H1 (cell line): ENCODE data around the gene IRF2BP1. TPM values are rescaled to one million over a fixed set of nuclear protein-coding genes. Genes with fewer than 3 reads are reported as not detected.
A peak's percentile ranks its signal among the peaks of the same experiment; 100 is the strongest.

Experiments
- CTCF ChIA-PET: fragments of 300-600 bp; sonication (Branson Sonifier 250); formaldehyde crosslinking; loops from one replicate; lab custom pipeline; 2021; ENCODE audit not compliant: partially characterized antibody; lab: Charles Lee
- POLR2A ChIA-PET: fragments of 300-600 bp; sonication (Branson Sonifier 250); formaldehyde crosslinking; loops from one replicate; lab custom pipeline; 2021; ENCODE audit warnings: inconsistent platforms; ENCODE audit not compliant: partially characterized antibody; lab: Charles Lee
- DNase-seq, 2 experiments: peaks; one replicate each; pipeline versions ENCODE4 v3.0.0 to v3.0.0-alpha.2; 2010 to 2022; ENCODE audit warnings: low spot score in 2 of 2, low read depth in 1 of 2, mixed read lengths in 1 of 2
- FAIRE-seq: peaks from 2 replicates; lab custom pipeline; 2011; peaks lifted over from hg19 to GRCh38; lab: Jason Lieb, UNC
- H2AFZ ChIP-seq: 2 replicates; pipeline ENCODE4 v1.8.1; 2012; ENCODE audit warnings: low read length, inconsistent platforms
- H2AK5ac ChIP-seq: 2 replicates; pipeline ENCODE4 v1.6.1; 2013; ENCODE audit warnings: low read depth, low read length
- H2BK120ac ChIP-seq: replicated peaks from 2 replicates; pipeline ENCODE3; 2013; ENCODE audit warnings: low read depth, low read length, inconsistent platforms
- H2BK12ac ChIP-seq: 2 replicates; pipeline ENCODE4 v1.6.1; 2013; ENCODE audit warnings: low read depth, low read length
- H2BK15ac ChIP-seq: 2 replicates; pipeline ENCODE4 v1.6.1; 2013; ENCODE audit warnings: low read length
- H2BK20ac ChIP-seq: 2 replicates; pipeline ENCODE4 v1.6.1; 2013; ENCODE audit warnings: low read length
- H2BK5ac ChIP-seq: 2 replicates; pipeline ENCODE4 v1.6.1; 2013; ENCODE audit warnings: low read depth, low read length
- H3K14ac ChIP-seq: 2 replicates; pipeline ENCODE4 v1.6.1; 2013; ENCODE audit warnings: inconsistent platforms; ENCODE audit not compliant: insufficient read length
- H3K18ac ChIP-seq: 2 replicates; pipeline ENCODE4 v1.6.1; 2013; ENCODE audit warnings: low read length; ENCODE audit errors: extremely low read depth
- H3K23ac ChIP-seq: 2 replicates; pipeline ENCODE4 v1.6.1; 2013; ENCODE audit warnings: inconsistent platforms; ENCODE audit not compliant: insufficient read length
- H3K23me2 ChIP-seq: 2 replicates; pipeline ENCODE4 v1.6.1; 2013; ENCODE audit warnings: low read depth, low read length
- H3K27ac ChIP-seq: 2 replicates; pipeline ENCODE4 v1.6.1; 2011; ENCODE audit warnings: low read depth, low read length, inconsistent platforms
- H3K27me3 ChIP-seq, 4 experiments: replicated peaks in 1 of 4; 1 replicate in 1 of 4; 2 replicates in 3 of 4; pipeline versions ENCODE4 v1.6.1 to v1.8.1; 2011 to 2013; ENCODE audit warnings: low read length in 3 of 4, mild to moderate bottlenecking in 3 of 4, inconsistent platforms in 2 of 4, mixed read lengths in 2 of 4, moderate library complexity in 1 of 4; ENCODE audit not compliant: control insufficient read depth in 3 of 4, insufficient read depth in 3 of 4; ENCODE audit errors: extremely low read depth in 1 of 4
- H3K36me3 ChIP-seq, 4 experiments: 2 replicates each; pipeline versions ENCODE4 v1.6.1 to v1.8.1; 2011 to 2013; ENCODE audit warnings: mild to moderate bottlenecking in 4 of 4, low read length in 3 of 4, moderate library complexity in 2 of 4, control low read depth in 1 of 4, inconsistent platforms in 1 of 4; ENCODE audit not compliant: insufficient read depth in 4 of 4, control insufficient read depth in 2 of 4
- H3K4ac ChIP-seq: replicated peaks from 2 replicates; pipeline ENCODE3; 2013; ENCODE audit warnings: low read length, low read depth, mixed read lengths, inconsistent platforms; ENCODE audit not compliant: insufficient read length
- H3K4me1 ChIP-seq, 4 experiments: replicated peaks in 1 of 4; 1 replicate in 1 of 4; 2 replicates in 3 of 4; pipeline versions ENCODE4 v1.6.1 to v1.8.1; 2011 to 2013; ENCODE audit warnings: low read length in 3 of 4, inconsistent platforms in 2 of 4, mixed read lengths in 1 of 4; ENCODE audit not compliant: insufficient read depth in 4 of 4, control insufficient read depth in 3 of 4
- H3K4me2 ChIP-seq, 2 experiments: 2 replicates each; pipeline versions ENCODE4 v1.6.1 to v1.8.1; 2011 to 2013; ENCODE audit warnings: low read depth in 2 of 2, low read length in 2 of 2, control low read depth in 1 of 2, inconsistent platforms in 1 of 2, mild to moderate bottlenecking in 1 of 2; ENCODE audit not compliant: insufficient read depth in 1 of 2
- H3K4me3 ChIP-seq, 4 experiments: fragments of 200-600, 300-600 bp in 1 of 4; sonication (generic), shearing (Covaris generic), sonication (Bioruptor Twin) in 1 of 4; 2 replicates each; pipeline versions ENCODE4 v1.5.1 to v1.8.1; 2011 to 2016; ENCODE audit warnings: low read length in 4 of 4, low read depth in 3 of 4, control low read depth in 2 of 4, inconsistent platforms in 2 of 4, mild to moderate bottlenecking in 2 of 4, mixed read lengths in 1 of 4, moderate library complexity in 1 of 4; ENCODE audit not compliant: insufficient read depth in 2 of 4; ENCODE audit errors: extremely low read depth in 1 of 4
- H3K56ac ChIP-seq: replicated peaks from 2 replicates; pipeline ENCODE3; 2013; ENCODE audit warnings: low read depth, mild to moderate bottlenecking, mixed read lengths, low read length, inconsistent platforms; ENCODE audit not compliant: insufficient read length
- H3K79me1 ChIP-seq: 2 replicates; pipeline ENCODE4 v1.6.1; 2013; ENCODE audit warnings: low read depth, low read length, control low read depth
- H3K79me2 ChIP-seq, 2 experiments: 2 replicates each; pipeline versions ENCODE4 v1.6.1 to v1.8.1; 2012 to 2013; ENCODE audit warnings: low read length in 2 of 2, mild to moderate bottlenecking in 2 of 2, inconsistent platforms in 1 of 2; ENCODE audit not compliant: insufficient read depth in 2 of 2, control insufficient read depth in 1 of 2
- H3K9ac ChIP-seq, 4 experiments: replicated peaks in 1 of 4; 1 replicate in 1 of 4; 2 replicates in 3 of 4; pipeline versions ENCODE4 v1.6.1 to v1.8.1; 2011 to 2013; ENCODE audit warnings: low read depth in 3 of 4, low read length in 3 of 4, control low read depth in 2 of 4, mild to moderate bottlenecking in 2 of 4, moderate library complexity in 2 of 4, inconsistent platforms in 1 of 4; ENCODE audit errors: extremely low read depth in 1 of 4
- H3K9me3 ChIP-seq, 2 experiments: 2 replicates each; pipeline versions ENCODE4 v1.6.1 to v1.8.1; 2012 to 2013; ENCODE audit warnings: mild to moderate bottlenecking in 2 of 2, moderate library complexity in 2 of 2, control low read depth in 1 of 2, inconsistent platforms in 1 of 2, low read depth in 1 of 2, low read length in 1 of 2, mixed read lengths in 1 of 2; ENCODE audit not compliant: insufficient read depth in 2 of 2
- H4K20me1 ChIP-seq, 2 experiments: replicated peaks in 1 of 2; 2 replicates each; pipeline versions ENCODE3 to v1.8.1; 2011 to 2013; ENCODE audit warnings: inconsistent platforms in 2 of 2, low read length in 2 of 2, mild to moderate bottlenecking in 1 of 2; ENCODE audit not compliant: insufficient read depth in 2 of 2, control insufficient read depth in 1 of 2
- H4K5ac ChIP-seq: 2 replicates; pipeline ENCODE4 v1.6.1; 2013; ENCODE audit warnings: low read length, low read depth, mixed read lengths, inconsistent platforms; ENCODE audit not compliant: insufficient read length
- H4K8ac ChIP-seq: 2 replicates; pipeline ENCODE4 v1.8.0; 2013; ENCODE audit warnings: mild to moderate bottlenecking, moderate library complexity, low read length, inconsistent platforms; ENCODE audit not compliant: insufficient read depth; ENCODE audit errors: extremely low read depth
- H4K91ac ChIP-seq: replicated peaks from 2 replicates; pipeline ENCODE3; 2013; ENCODE audit warnings: low read length, mixed read lengths, inconsistent platforms; ENCODE audit not compliant: insufficient read length
- BACH1 ChIP-seq: IDR thresholded peaks from 2 replicates; pipeline ENCODE4 v1.6.1; 2012; ENCODE audit warnings: low read length, improper control_type of control experiment
- GABPA ChIP-seq: IDR thresholded peaks from 2 replicates; pipeline ENCODE4 v1.6.1; 2011; ENCODE audit warnings: mild to moderate bottlenecking, low read length, moderate library complexity, borderline replicate concordance; ENCODE audit not compliant: insufficient read depth
- RXRA ChIP-seq: IDR thresholded peaks from 2 replicates; pipeline ENCODE4 v1.6.1; 2011; ENCODE audit warnings: low read depth, mild to moderate bottlenecking, low read length, moderate library complexity; ENCODE audit not compliant: insufficient read depth
- SIN3A ChIP-seq, 2 experiments: IDR thresholded peaks in 1 of 2; conservative IDR thresholded peaks in 1 of 2; 2 replicates each; pipeline ENCODE4 v1.6.1; 2011 to 2012; ENCODE audit warnings: low read length in 2 of 2, improper control_type of control experiment in 1 of 2, low read depth in 1 of 2, mild to moderate bottlenecking in 1 of 2
- SRF ChIP-seq: IDR thresholded peaks from 2 replicates; pipeline ENCODE4 v1.6.1; 2011; ENCODE audit warnings: mild to moderate bottlenecking, low read depth, low read length, moderate library complexity
- TEAD4 ChIP-seq: IDR thresholded peaks from 2 replicates; pipeline ENCODE4 v1.6.1; 2012; ENCODE audit warnings: low read depth, low read length, inconsistent platforms, mixed read lengths
- WGBS, 2 experiments: shearing (Covaris generic) in 1 of 2; methylation state at CpG; one replicate each; pipeline versions ENCODE4 v1.1.6 to v1.1.7; 2013 to 2015; ENCODE audit warnings: low lambda C conversion rate in 2 of 2, mixed read lengths in 2 of 2, inconsistent platforms in 1 of 2, low coverage in 1 of 2, missing lambda C conversion rate in 1 of 2; ENCODE audit not compliant: insufficient replicate concordance in 2 of 2, insufficient coverage in 1 of 2, insufficient read length in 1 of 2; ENCODE audit errors: extremely low coverage in 1 of 2, missing lambda C conversion rate in 1 of 2; 5-methylcytosine and 5-hydroxymethylcytosine counted together
- polyA plus RNA-seq, 7 experiments: library from polyadenylated mRNA; depleted of rRNA in 3 of 7; stranded (reverse) in 5 of 7; unstranded in 2 of 7; fragments of >200 nt in 5 of 7; fragments of 200-250 nt in 2 of 7; gene quantifications; 1 replicate in 5 of 7; 2 replicates in 1 of 7; 4 replicates in 1 of 7; pipeline versions ENCODE4 v1.2.1 to v1.2.3, GENCODE V29; 2011 to 2013; ENCODE audit warnings: missing spikeins in 2 of 7, mixed read lengths in 2 of 7
- total RNA-seq: library from RNA; stranded (reverse); fragmentation: NEBNext Ultra II Directional; extraction: Animal tissue kit (Norgen Biotek cat#: 25700); gene quantifications from 2 replicates; pipeline ENCODE4 v1.2.1, GENCODE V29; 2021

Gene IRF2BP1
- total and polyA plus RNA-seq, 2 of the 8 experiments (the other 6 are each of a cell fraction or from before 2014, with no cell fraction given), result 12.1 to 24.4 TPM

DNA sequence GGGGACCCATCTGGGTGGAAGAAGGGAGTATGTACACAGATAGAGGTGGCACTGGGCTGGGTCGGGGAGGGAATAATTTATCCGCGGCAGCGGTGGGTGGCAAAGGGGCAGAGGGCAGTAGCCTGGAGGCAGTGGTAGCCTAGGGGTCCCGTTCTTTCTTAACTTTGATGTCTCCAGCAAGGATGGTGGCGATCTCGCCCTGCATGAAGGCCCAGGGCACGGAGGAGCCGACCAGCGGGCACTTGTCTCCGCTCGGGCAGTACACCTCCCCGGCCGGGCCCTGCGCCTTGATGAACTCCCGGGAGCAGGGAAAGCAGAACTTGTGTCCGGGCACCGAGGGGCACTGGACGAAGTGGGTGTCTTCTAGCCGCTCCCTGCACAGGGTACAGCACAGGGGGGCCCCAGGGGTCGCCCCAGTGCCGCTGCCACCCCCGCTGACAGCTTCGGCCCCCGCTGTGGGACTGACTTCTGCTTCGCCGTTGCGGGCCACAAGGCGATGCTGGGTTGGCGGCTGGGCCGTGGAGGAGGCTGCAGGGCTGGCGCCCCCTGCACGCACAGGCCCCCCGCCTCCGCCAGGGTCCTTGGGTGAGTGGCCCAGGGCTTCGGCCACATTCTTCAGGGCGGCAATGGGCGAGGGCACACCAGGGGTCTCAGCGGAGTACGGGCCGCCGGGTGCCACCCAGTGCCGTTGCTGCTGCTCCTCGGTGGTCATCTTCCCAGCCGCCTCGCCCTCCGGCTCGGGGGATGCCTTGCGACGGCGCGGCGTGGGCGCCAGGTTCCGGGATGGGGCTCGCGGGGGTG, 1.9 kb downstream of the IRF2BP1 start:
- Histone ChIP-seq H3K36me3 (peaks cover 0 to 7% (median 0%) of the 10 kb centered on the region in 4 experiments; a peak in 1 of 8 replicates), H2BK120ac (no peak overlapping the region), H4K20me1 (peaks cover 3 to 12% of the 10 kb centered on the region in 2 experiments), H2BK15ac (no peak overlapping the region), H3K14ac (no peak overlapping the region), H2AK5ac (no peak overlapping the region), H3K79me1 (0 out of 2 replicates have a peak, but pooled peaks cover 2% of the 10 kb centered on the region), H3K4me2 (peak overlapping the region; percentile 49 to 76; a peak in 2 of 4 replicates), H4K91ac (no peak overlapping the region), H2BK20ac (no peak overlapping the region), H3K4me3 (0 out of 8 replicates have a peak overlapping the region, but pooled peaks of 1 of the 4 experiments have one; percentile 80), H3K9ac (no peak overlapping the region), H3K23me2 (peaks cover 11% of the 10 kb centered on the region; the same call in 1 of the 2 replicates), H3K9me3 (no peaks in the 10 kb centered on the region), H3K79me2 (no peaks in the 10 kb centered on the region; a peak in 1 of 4 replicates), H2BK5ac (no peak overlapping the region), H3K27ac (no peak overlapping the region), H3K23ac (no peak overlapping the region), H4K5ac (no peak overlapping the region), H2AFZ (no peak overlapping the region), H2BK12ac (no peak overlapping the region), H3K4me1 (peaks cover 6 to 28% (median 18%) of the 10 kb centered on the region in 4 experiments), H3K4ac (no peak overlapping the region), H3K27me3 (no peaks in the 10 kb centered on the region), H4K8ac (peak overlapping the region; percentile 28; the same call in 1 of the 2 replicates), H3K56ac (no peak overlapping the region), H3K18ac (no peak overlapping the region)
- CTCF ChIA-PET, result interaction anchor here (0.6 to 10.7 kb wide), 10 partner anchors 9 to 194 kb away, joined by 3 to 208 read pairs (median 4); partner anchors contain the start of genes FOXA3, MYPOP and SYMPK
- 92% methylated on average over 49 of the region's 57 CpGs; no CpG with 5 or more reads in 1 of the 2 experiments for WGBS, 2 experiments
- POLR2A ChIA-PET, result interaction anchor here (1.0 to 9.8 kb wide), 3 partner anchors 16 to 91 kb away, joined by 4 to 277 read pairs (median 9); partner anchors contain the start of genes DMWD, FOXA3 and SYMPK
- TF ChIP-seq GABPA, result no peak
- TF ChIP-seq SRF, result no peak
- TF ChIP-seq BACH1, result no peak
- TF ChIP-seq TEAD4, result no peak
- no peak for TF ChIP-seq SIN3A (conservative IDR thresholded peaks at IDR 0.05 in 1 of 2, IDR thresholded peaks at IDR 0.05 in 1 of 2; ENCODE audit: low read depth in 1 of 2, low read length in 2 of 2)
- TF ChIP-seq RXRA, result no peak
- DNase-seq, result no peak
- no peak for FAIRE-seq
